Uterine smooth muscle cell (primary cell): ENCODE results near the gene ABHD11. TPM values are rescaled to one million over a fixed set of nuclear protein-coding genes. Genes with fewer than 3 reads are reported as not detected.

ENCODE experiments used
- total RNA-seq: library from RNA; depleted of rRNA; stranded (reverse); fragments of >200 nt; gene quantifications from 2 replicates; pipeline ENCODE4 v1.2.3, GENCODE V29; 2014

The ABHD11 gene
- total RNA-seq: 17.0 and 37.1 TPM in 2 replicates

GRCh38 chr7:73738612-73739386, at the start of gene ABHD11:
Gene ABHD11, minus strand, starts transcription at chr7:73738802. Its CDS starts 32 bp downstream, at chr7:73738770.

GRCh38 chr7:73770002-73770859, 31.6 kb upstream of the ABHD11 start, which contains the start of gene CLDN3:
Gene CLDN3, minus strand, starts transcription at chr7:73770270. Its CDS starts 221 bp downstream, at chr7:73770049.

GRCh38 chr7:73718905-73719805, 19.4 kb downstream of the ABHD11 start, which contains the start of gene STX1A:
Gene STX1A, minus strand, starts transcription at chr7:73719669. Its CDS starts 38 bp downstream, at chr7:73719631.

Other genes starting within 250 kb of the ABHD11 start
- gene BAZ1B, start 216.5 kb downstream of the ABHD11 start, total RNA-seq: 66.6 and 80.3 TPM in 2 replicates
- gene BCL7B, start 181.1 kb downstream of the ABHD11 start, total RNA-seq: 22.7 and 26.1 TPM in 2 replicates
- gene TBL2, start 160.2 kb downstream of the ABHD11 start, total RNA-seq: 110 and 120 TPM in 2 replicates
- not detected in 2 replicates for gene MLXIPL, start 114.3 kb downstream of the ABHD11 start, total RNA-seq
- gene VPS37D, start 71.0 kb downstream of the ABHD11 start, total RNA-seq: 3.3 and 9.2 TPM in 2 replicates
- 1.8 and 2.2 TPM in 2 replicates for gene DNAJC30, start 55.3 kb downstream of the ABHD11 start, total RNA-seq
- gene BUD23, start 55.2 kb downstream of the ABHD11 start, total RNA-seq: 47.5 and 66.5 TPM in 2 replicates
- 17.4 and 32.3 TPM in 2 replicates for gene STX1A, start 19.1 kb downstream of the ABHD11 start, total RNA-seq
- gene CLDN3, start 31.5 kb upstream of the ABHD11 start, total RNA-seq: 0.12 and 0.44 TPM in 2 replicates
- 58.2 and 84.7 TPM in 2 replicates for gene CLDN4, start 92.2 kb upstream of the ABHD11 start, total RNA-seq
- gene METTL27, start 103.7 kb upstream of the ABHD11 start, total RNA-seq: 26.5 and 51.5 TPM in 2 replicates
- gene TMEM270, start 122.4 kb upstream of the ABHD11 start, total RNA-seq: not detected in 2 replicates